ENCODE measurements around the gene ANXA6.

The ANXA6 gene

DNA sequence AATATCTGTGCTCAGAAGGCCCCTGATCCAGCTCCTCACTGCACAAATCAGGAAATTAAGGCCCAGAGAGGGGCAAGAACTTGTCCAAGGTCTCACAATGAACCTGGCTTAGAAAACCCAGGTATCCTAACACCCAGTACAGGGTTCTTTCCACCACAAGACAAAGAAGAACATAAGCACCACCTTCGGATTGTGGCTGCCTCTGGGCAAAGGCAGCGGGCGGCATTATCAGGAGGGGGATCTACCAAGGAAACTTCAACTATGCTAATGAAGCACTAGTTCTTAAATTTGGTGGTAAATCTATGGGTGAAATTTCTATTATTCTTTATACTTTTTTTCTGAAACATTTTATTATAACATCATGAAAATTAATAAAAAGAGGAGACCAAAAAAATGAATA, 17.9 kb downstream of the ANXA6 start:
- H3K27ac Mint-ChIP-seq: peak overlapping the region; percentile 84
- H3K27me3 Mint-ChIP-seq: no peaks in the 10 kb centered on the region
- peaks cover 72% of the 10 kb centered on the region for H3K4me1 Mint-ChIP-seq
- no peak overlapping the region for H3K4me3 Mint-ChIP-seq
- DNase-seq (ENCODE audit: low spot score in 2 of 2) (no peak), ATAC-seq (ENCODE audit: low read depth) (no peak)
- peaks cover 44% of the 10 kb centered on the region for H3K36me3 Mint-ChIP-seq
- H3K9me3 Mint-ChIP-seq: no peaks in the 10 kb centered on the region

DNA sequence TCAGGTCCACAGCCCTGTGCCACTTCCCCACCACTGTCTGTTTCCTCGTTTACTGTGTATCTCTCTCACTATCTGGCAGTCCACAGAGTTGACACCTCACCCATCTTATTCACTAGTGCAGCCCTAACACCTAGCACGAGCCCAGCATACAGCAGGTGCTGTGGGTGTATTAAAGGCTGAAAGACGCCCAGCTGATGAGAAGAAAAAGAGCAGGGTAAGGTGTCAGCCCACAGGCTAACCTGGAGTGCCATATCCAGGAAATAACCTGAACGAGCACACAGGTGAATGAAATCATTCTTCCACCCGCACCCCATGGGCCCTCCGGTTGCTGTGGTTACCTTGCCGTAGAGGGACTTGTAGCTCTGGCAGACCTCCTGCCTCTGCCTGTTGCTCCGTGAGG, 18.6 kb downstream of the ANXA6 start:
- ATAC-seq (ENCODE audit: low read depth): no peak
- Mint-ChIP-seq H3K36me3 (peaks cover 44% of the 10 kb centered on the region), H3K9me3 (no peaks in the 10 kb centered on the region), H3K27ac (peak overlapping the region; percentile 46), H3K4me1 (peaks cover 71% of the 10 kb centered on the region), H3K4me3 (no peak overlapping the region), H3K27me3 (no peaks in the 10 kb centered on the region)
- no peak for DNase-seq (ENCODE audit: low spot score in 2 of 2)

DNA sequence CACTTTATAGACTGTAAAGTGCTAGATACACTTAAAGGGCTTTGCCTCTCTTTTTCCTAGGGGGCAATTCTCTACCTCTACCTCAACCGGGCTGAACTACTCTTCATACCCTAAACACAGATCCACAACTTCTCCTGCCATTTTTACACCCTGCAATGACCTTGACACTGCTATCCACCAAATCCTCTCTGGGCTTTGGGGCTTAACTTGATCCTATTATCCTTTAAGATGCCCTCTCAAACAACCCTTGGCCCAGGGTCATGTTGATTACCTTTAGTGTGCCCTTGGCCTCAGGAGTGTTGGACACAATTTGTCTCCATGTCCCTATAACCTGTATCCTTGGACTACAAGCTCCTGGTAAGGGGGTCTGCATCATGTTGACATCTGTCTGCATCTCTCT, 19.5 kb downstream of the ANXA6 start:
- H3K27ac Mint-ChIP-seq: peak overlapping the region; percentile 46
- H3K4me3 Mint-ChIP-seq: no peak overlapping the region
- H3K9me3 Mint-ChIP-seq: no peaks in the 10 kb centered on the region
- DNase-seq (ENCODE audit: low spot score in 2 of 2) (no peak), ATAC-seq (ENCODE audit: low read depth) (no peak)
- no peaks in the 10 kb centered on the region for H3K27me3 Mint-ChIP-seq
- H3K4me1 Mint-ChIP-seq: peaks cover 71% of the 10 kb centered on the region
- peaks cover 39% of the 10 kb centered on the region for H3K36me3 Mint-ChIP-seq

DNA sequence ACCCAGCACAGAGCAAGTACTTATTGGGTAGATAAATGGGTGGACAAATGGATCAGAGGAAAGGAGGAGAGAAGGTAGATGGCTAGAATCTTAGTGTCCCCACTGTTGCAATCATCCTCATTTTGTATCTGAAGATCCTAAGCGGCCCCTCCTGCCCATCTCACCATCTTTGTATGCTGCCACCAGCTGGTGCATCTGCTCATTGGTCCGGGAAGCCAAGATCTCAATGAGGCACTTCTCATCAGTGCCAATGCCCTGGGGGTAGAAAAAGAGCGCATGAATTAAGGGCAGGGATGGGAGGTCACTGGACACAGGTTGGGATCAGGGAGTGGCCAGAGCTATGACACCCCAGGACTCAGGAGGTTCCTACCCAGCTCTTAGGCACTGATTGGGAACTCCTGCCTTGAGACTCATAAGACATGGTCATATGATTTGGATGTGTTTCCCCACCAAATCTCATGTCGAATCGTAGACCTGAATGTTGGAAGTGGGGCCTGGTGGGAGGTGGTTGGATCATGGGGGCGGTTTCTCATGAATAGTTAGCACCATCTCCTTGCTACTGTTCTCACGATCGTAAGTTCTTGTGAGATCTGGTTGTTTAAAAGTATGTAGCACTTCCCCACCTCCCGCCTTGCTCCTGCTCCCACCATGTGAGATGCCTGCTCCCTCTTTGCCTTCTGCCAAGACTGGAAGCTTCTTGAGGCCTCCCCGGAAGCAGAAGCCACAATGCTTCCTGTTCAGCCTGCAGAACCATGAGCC, 20.3 kb downstream of the ANXA6 start:
- Mint-ChIP-seq H3K9me3 (no peaks in the 10 kb centered on the region), H3K27ac (peak overlapping the region; percentile 46), H3K4me3 (no peak overlapping the region), H3K27me3 (no peaks in the 10 kb centered on the region), H3K36me3 (peaks cover 41% of the 10 kb centered on the region), H3K4me1 (peaks cover 71% of the 10 kb centered on the region)
- ATAC-seq (ENCODE audit: low read depth): no peak
- DNase-seq (ENCODE audit: low spot score in 2 of 2): no peak

DNA sequence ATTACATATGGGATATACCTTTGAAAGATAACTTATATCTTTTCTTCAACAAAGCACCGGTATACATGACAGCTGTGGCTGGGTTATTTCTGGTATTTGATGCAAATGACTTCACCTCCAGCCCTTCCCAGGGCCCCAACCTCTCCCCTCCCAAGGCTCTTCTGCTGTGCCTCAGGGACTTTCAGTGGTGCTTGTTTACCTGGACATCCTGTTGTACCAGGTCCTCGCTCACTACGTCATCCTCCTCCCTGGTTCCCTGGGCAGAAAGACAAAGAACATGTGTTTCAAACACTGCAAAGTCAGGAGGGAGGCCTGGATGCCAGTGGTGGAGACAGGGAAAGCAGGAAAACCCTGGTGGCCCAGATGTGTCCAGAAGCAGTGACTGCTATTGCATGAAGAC, 23.4 kb downstream of the ANXA6 start:
- peaks cover 54% of the 10 kb centered on the region for H3K36me3 Mint-ChIP-seq
- H3K9me3 Mint-ChIP-seq: no peaks in the 10 kb centered on the region
- DNase-seq (ENCODE audit: low spot score in 2 of 2) (no peak), ATAC-seq (ENCODE audit: low read depth) (peak; percentile 31)
- peaks cover 66% of the 10 kb centered on the region for H3K4me1 Mint-ChIP-seq
- H3K4me3 Mint-ChIP-seq: peak overlapping the region; percentile 64
- peak overlapping the region; percentile 28 for H3K27ac Mint-ChIP-seq
- H3K27me3 Mint-ChIP-seq: no peaks in the 10 kb centered on the region

DNA sequence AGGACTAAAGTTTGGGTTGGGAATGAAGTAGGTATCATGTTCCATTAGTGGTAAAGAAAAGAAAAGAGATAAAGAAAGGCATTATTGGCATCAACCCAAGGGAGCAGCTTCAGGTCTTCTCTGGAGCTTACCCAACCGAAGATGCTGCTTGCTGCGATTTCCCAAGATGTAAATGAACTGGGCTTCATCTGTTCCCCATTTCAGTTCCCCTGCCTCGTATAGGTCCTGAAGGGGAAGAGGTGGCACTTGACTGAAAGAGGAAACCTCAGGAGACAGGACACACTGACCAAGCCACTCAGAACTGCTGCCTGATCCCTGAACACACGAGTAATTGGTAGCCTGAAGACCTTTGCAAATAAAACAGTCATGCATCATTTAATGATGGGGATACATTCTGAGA, 24.6 kb downstream of the ANXA6 start:
- Mint-ChIP-seq H3K9me3 (no peaks in the 10 kb centered on the region), H3K4me1 (peaks cover 61% of the 10 kb centered on the region), H3K27ac (peak overlapping the region; percentile 28), H3K36me3 (peaks cover 51% of the 10 kb centered on the region), H3K4me3 (peak overlapping the region; percentile 35), H3K27me3 (no peaks in the 10 kb centered on the region)
- ATAC-seq (ENCODE audit: low read depth) (peak; percentile 78), DNase-seq (ENCODE audit: low spot score in 2 of 2) (no peak)

DNA sequence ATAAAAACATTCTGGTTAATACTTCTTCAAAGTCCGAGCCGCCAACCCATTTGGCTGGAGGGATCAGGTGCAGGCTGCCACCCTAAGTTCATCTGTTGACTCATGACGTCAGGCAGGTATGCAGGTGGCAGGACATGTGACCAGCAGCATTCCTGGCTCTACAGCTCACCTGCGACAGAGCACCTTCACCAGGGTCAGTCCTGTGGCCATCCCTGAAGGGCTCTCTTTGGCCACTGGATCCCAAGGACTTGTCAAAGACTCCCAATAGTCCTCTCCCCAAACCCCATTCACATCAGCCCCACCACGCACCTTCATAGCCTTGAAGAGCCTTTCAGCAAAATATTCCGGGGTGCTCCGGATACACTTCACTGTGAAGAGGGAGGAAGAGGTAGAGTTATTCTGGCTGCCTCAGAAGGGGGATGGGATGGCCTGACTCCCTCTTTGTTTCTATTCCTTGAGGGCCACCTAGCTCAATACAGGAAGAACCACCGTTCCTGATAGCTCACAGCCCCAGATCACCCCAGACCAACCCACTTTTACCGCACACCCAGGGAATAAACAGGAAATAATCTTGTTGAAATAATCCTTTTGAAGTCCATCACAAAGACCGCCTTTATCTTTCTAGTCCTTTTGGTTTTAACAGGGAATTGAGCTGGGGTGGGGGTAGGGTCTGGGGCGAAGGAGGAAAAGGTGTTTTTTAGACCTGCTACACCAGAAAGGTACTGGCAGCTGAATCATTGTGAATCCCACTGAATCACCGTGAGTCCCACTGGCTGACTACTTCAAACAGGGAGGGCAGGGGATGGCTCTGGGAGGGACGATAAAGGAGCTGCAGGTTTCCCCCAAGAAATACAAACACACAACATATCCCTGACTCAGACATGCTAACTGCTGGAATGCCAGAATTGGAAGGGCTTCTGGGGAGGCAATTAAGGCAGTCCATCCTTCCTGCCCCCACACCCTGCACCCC, 26.4 kb downstream of the ANXA6 start:
- ATAC-seq (ENCODE audit: low read depth): no peak
- Mint-ChIP-seq H3K27ac (peak overlapping the region; percentile 28), H3K27me3 (no peaks in the 10 kb centered on the region), H3K4me3 (no peak overlapping the region), H3K4me1 (peaks cover 60% of the 10 kb centered on the region), H3K9me3 (no peaks in the 10 kb centered on the region), H3K36me3 (peaks cover 46% of the 10 kb centered on the region)
- DNase-seq (ENCODE audit: low spot score in 2 of 2): no peak

DNA sequence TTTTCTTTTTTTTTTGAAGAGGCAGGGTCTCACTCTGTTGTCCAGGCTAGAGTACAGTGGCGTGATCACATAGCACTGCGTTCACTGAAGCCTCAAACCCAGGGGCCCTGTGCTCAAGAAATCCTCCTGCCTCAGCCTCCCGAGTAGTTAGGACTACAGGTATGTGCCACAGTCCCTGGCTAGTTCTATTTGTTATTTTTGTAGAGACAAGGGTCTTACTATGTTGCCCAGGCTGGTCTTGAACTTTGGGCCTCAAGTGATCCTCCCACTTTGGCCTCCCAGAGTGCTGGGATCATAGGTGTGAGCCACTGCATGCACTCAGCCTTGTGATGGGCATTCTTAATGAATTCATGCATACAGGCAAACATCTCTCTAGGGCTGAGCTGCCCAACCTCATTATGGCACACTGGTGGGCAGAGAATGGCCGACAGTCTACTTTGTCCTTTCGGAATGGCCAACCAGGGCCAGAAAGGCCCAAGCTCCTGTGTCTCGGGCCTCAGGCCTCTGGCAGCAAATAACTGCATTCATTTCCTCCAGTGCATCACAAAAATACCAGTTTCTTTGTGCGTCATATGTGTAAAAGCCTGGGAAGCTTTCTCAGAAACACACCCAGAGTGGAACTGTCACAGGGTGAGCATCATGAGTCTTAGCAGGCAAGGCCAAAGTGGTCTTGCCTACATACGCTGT, 27.2 kb downstream of the ANXA6 start:
- Mint-ChIP-seq H3K27me3 (no peaks in the 10 kb centered on the region), H3K27ac (peak overlapping the region; percentile 88), H3K4me1 (peaks cover 64% of the 10 kb centered on the region), H3K4me3 (no peak overlapping the region), H3K36me3 (peaks cover 47% of the 10 kb centered on the region), H3K9me3 (no peaks in the 10 kb centered on the region)
- DNase-seq (ENCODE audit: low spot score in 2 of 2) (no peak), ATAC-seq (ENCODE audit: low read depth) (no peak)

DNA sequence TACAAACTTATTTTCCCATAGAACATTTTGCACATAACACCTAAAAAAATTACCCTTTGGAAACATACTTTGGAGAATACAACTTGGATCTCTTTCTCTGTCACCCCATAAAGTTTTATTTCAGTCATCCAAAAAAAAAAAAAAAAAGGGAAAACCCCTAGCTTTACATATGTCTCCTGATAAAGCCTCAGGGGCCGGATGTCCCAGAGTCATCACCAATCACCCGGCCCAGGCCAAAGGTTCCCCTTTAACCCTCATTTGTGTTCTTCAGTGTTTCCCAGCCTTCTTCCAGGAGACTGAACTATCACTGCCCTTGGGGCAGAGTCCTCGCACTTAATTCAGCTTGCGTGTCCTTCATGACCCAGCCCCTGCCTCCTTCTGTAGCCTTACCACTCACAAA, 28.8 kb downstream of the ANXA6 start:
- DNase-seq (ENCODE audit: low spot score in 2 of 2) (no peak), ATAC-seq (ENCODE audit: low read depth) (peak; percentile 14)
- H3K27ac Mint-ChIP-seq: peak overlapping the region; percentile 88
- no peak overlapping the region for H3K4me3 Mint-ChIP-seq
- no peaks in the 10 kb centered on the region for H3K9me3 Mint-ChIP-seq
- peaks cover 56% of the 10 kb centered on the region for H3K4me1 Mint-ChIP-seq
- H3K36me3 Mint-ChIP-seq: peaks cover 49% of the 10 kb centered on the region
- H3K27me3 Mint-ChIP-seq: no peaks in the 10 kb centered on the region

DNA sequence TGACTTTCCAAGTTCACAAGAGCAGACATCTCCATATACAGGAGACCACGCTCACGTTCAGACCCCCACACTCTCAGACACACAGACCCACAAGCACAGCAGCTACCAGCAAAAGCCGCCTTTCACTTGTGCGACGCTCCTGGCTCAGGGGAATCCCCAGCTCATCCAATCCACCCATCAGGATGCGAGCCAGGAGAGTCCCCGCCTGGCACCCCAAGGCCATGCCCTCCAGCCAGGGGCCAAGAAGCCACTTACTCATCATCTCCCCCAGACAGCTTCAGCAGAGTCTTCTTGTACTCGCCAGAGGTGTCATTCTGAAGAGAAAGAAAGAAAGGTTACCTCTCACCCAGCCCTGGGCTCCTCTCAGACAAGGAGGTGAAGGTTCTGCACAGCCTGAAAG, 29.7 kb downstream of the ANXA6 start:
- Mint-ChIP-seq H3K4me3 (no peak overlapping the region), H3K4me1 (peaks cover 47% of the 10 kb centered on the region), H3K9me3 (no peaks in the 10 kb centered on the region), H3K36me3 (peaks cover 46% of the 10 kb centered on the region), H3K27me3 (no peaks in the 10 kb centered on the region), H3K27ac (peak overlapping the region; percentile 90)
- ATAC-seq (ENCODE audit: low read depth): no peak
- no peak for DNase-seq (ENCODE audit: low spot score in 2 of 2)

DNA sequence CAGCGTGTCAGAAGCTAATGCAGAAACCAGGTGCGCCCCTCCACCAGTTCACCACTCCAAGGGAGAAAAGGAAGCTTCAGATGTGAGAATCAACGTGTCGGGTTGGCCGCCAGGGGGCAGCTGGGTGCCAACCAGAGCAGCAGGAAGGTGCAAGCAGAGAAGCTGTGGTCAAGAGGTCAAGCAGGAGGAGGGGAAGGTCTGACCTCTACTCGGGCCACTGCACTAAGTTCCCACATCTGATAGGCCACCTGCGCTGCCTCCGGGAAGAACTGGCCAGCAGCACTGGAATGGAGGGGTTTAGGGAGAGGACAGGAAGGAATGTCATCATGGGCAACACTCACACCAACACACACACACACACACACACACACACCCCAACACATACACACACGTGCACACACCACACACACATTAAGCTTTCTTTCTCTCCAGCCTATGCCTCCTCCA, 31.4 kb downstream of the ANXA6 start:
- DNase-seq (ENCODE audit: low spot score in 2 of 2): peak; percentile 50 to 61
- no peak for ATAC-seq (ENCODE audit: low read depth)
- no peaks in the 10 kb centered on the region for H3K27me3 Mint-ChIP-seq
- H3K27ac Mint-ChIP-seq: peak overlapping the region; percentile 90
- H3K4me1 Mint-ChIP-seq: peaks cover 37% of the 10 kb centered on the region
- no peaks in the 10 kb centered on the region for H3K9me3 Mint-ChIP-seq
- H3K4me3 Mint-ChIP-seq: no peak overlapping the region
- H3K36me3 Mint-ChIP-seq: peaks cover 42% of the 10 kb centered on the region

DNA sequence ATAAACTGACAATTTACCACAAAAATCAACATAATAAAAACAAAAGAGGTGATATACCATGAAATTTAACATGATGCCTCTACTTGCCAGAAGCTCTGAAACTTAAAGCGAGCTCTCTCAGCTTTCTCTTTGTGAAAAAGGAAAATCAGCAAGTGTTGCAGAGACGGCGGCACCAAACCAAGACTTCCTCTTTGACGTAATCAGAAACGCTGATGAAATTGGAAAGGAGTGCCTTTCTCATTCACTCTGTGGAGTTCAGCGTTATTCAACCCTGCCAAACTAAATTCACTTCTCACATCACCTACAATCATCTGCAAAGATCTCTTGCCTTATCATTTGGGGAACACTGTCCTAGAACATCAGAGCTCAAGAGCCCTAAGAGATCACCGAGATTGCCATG, 32.2 kb downstream of the ANXA6 start:
- peak overlapping the region; percentile 62 for H3K4me3 Mint-ChIP-seq
- H3K27me3 Mint-ChIP-seq: no peaks in the 10 kb centered on the region
- H3K9me3 Mint-ChIP-seq: no peaks in the 10 kb centered on the region
- DNase-seq (ENCODE audit: low spot score in 2 of 2) (peak in 1 of 2 donors; percentile 45), ATAC-seq (ENCODE audit: low read depth) (peak; percentile 34)
- H3K36me3 Mint-ChIP-seq: peaks cover 44% of the 10 kb centered on the region
- H3K4me1 Mint-ChIP-seq: peaks cover 37% of the 10 kb centered on the region
- peak overlapping the region; percentile 90 for H3K27ac Mint-ChIP-seq

DNA sequence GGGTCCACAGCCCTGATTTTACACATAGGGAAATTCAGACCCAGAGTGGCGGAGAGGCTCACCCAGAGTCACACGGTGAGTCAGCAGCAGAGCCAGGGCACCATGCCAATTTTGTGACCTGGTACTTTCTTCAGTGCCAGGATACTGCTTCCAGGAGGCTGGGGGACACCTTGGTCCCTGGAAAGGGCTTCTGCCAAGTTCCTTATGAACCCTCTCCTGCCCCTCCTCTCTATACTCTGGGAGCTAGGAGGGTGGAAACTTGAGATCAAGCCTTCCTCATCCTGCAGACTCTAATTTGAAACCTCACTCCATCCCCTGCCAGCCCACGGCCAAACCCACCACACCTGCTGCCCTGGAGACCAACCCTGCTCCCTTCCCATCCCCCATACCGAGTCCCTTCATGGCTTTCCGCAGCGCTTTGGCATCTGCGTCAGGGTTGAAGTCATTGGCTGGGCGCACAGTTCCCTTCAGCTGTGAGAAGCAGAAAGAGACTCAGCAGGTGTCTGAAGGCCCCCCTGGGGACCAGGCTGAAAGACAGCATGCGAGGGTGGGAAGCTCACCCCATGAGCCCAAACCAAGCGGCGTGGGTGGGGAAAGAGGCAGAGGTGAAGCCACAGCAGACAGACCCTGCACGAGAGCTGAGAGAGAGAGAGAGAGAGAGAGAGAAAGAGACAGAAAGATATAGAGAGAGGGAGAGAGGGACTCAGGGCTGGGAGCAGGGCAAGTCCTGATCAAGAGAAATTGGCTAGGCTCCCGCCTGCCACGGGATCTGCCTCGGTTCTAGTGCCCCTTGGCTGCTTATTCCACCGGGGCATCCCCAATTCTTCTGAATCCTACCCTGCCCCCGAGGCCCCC, 33.5 kb downstream of the ANXA6 start:
- H3K27me3 Mint-ChIP-seq: no peaks in the 10 kb centered on the region
- H3K9me3 Mint-ChIP-seq: no peaks in the 10 kb centered on the region
- ATAC-seq (ENCODE audit: low read depth): peak; percentile 91
- H3K27ac Mint-ChIP-seq: peak overlapping the region; percentile 90
- peak; percentile 74 to 86 for DNase-seq (ENCODE audit: low spot score in 2 of 2)
- H3K36me3 Mint-ChIP-seq: peaks cover 42% of the 10 kb centered on the region
- H3K4me1 Mint-ChIP-seq: peaks cover 29% of the 10 kb centered on the region
- H3K4me3 Mint-ChIP-seq: peak overlapping the region; percentile 83
